GDM1 (cell line): ENCODE results near the gene GTPBP3.
A peak's percentile ranks its signal among the peaks of the same experiment; 100 is the strongest.

Source experiments
- DNase-seq: peaks from one replicate; lab custom pipeline; 2025; lab: John Stamatoyannopoulos, UW

Gene GTPBP3

GRCh38 chr19:17327654-17328516, 9.5 kb upstream of the GTPBP3 start:
- no peak for DNase-seq

- DNase-seq = no peak
These were observed 8.6 kb upstream of the GTPBP3 start for GRCh38 chr19:17328517-17329365.

- DNase-seq = no peak
These were observed 7.7 kb upstream of the GTPBP3 start for GRCh38 chr19:17329366-17330261.

- no peak for DNase-seq
These were observed 6.9 kb upstream of the GTPBP3 start for GRCh38 chr19:17330262-17331044.

- DNase-seq = no peak
These were observed 6.3 kb upstream of the GTPBP3 start for GRCh38 chr19:17331045-17331558.

- no peak for DNase-seq
These were observed 5.0 kb upstream of the GTPBP3 start for GRCh38 chr19:17332360-17332676.

GRCh38 chr19:17332677-17333581, 4.4 kb upstream of the GTPBP3 start:
- DNase-seq = peak; percentile 60

- DNase-seq = peak; percentile 46
These were observed 3.5 kb upstream of the GTPBP3 start for GRCh38 chr19:17333611-17334413.

- peak; percentile 93 for DNase-seq
These were observed 2.6 kb upstream of the GTPBP3 start, which contains the start of gene ANO8 for GRCh38 chr19:17334414-17335409. ANO8 (minus strand) TSS chr19:17334855; CDS start chr19:17334670, 185 bp downstream.

GRCh38 chr19:17335575-17335974, 1.8 kb upstream of the GTPBP3 start:
- DNase-seq = no peak

GRCh38 chr19:17337675-17338432, 501 bp downstream of the GTPBP3 start:
- no peak for DNase-seq

- no peak for DNase-seq
These were observed 1.2 kb downstream of the GTPBP3 start for GRCh38 chr19:17338433-17339078.

- DNase-seq = no peak
These were observed 1.9 kb downstream of the GTPBP3 start for GRCh38 chr19:17339088-17339741.

GRCh38 chr19:17340302-17340870, 3.0 kb downstream of the GTPBP3 start:
- no peak for DNase-seq

- DNase-seq = no peak
These were observed 3.6 kb downstream of the GTPBP3 start for GRCh38 chr19:17340871-17341357.
